Stomach smooth muscle (tissue), 2 donors: ENCODE results near the gene TPM4.
"Not testable (repeated sequence)": the region's sequence is repeated elsewhere in the genome, so short reads cannot be mapped to it uniquely, and the experiment has no call there.

ENCODE experiments used
- H3K27ac ChIP-seq: one replicate; pipeline ENCODE4 v1.7.0; 2013; ENCODE audit warnings: mild to moderate bottlenecking, low read length, inconsistent platforms
- H3K27me3 ChIP-seq, 2 donors: one replicate each; pipeline ENCODE4 v1.7.0; 2013; ENCODE audit warnings: low read length in 2 of 2; ENCODE audit not compliant: insufficient read depth in 2 of 2, control insufficient read depth in 1 of 2
- H3K36me3 ChIP-seq, 2 donors: one replicate each; pipeline ENCODE4 v1.7.0; 2013; ENCODE audit warnings: low read length in 2 of 2; ENCODE audit not compliant: control insufficient read depth in 2 of 2, insufficient read depth in 2 of 2
- H3K4me1 ChIP-seq: one replicate; pipeline ENCODE4 v1.7.0; 2013; ENCODE audit warnings: low read length; ENCODE audit not compliant: control insufficient read depth, insufficient read depth
- H3K4me3 ChIP-seq, 2 donors: one replicate each; pipeline ENCODE4 v1.7.0; 2013; ENCODE audit warnings: low read length in 2 of 2
- H3K9ac ChIP-seq, 2 donors: one replicate each; pipeline ENCODE4 v1.7.0; 2013; ENCODE audit warnings: low read length in 2 of 2, mild to moderate bottlenecking in 1 of 2
- H3K9me3 ChIP-seq, 2 donors: one replicate each; pipeline ENCODE4 v1.7.0; 2013; ENCODE audit warnings: low read length in 2 of 2; ENCODE audit not compliant: control insufficient read depth in 2 of 2
- donor health status: healthy.
- donor health status: Pancreatic carcinoma.

TPM4 gene

DNA sequence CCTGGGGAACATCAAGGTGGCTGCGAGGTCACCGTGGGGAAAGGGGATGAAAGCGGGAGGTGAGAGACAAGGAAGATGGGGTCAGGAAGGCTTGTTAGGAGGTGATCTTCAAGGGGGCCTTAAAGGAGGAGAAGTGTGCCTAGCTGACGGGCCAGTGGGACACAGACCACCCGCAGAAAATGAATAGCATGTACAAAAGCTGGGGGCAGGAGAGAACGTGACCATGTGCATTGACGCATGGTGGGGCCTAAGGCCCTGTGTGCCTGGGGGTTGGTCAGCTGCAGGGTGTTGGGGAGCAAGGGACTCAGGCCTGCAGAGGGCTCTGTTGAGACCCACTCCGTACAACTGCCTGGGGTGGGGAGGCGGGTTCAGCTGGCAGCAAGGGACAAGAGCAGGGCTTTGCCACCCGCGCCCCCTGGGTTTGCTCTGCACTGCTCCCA is 41.3 kb downstream of the TPM4 start:
- H3K27me3 ChIP-seq, result no peaks in the 10 kb centered on the region
- peaks cover 12% of the 10 kb centered on the region for H3K4me1 ChIP-seq
- H3K36me3 ChIP-seq, result peaks cover 25 to 32% of the 10 kb centered on the region in 2 donors
- no peak overlapping the region for H3K27ac ChIP-seq
- H3K9ac ChIP-seq, result no peak overlapping the region
- no peaks in the 10 kb centered on the region for H3K9me3 ChIP-seq
- H3K4me3 ChIP-seq, result no peak overlapping the region

DNA sequence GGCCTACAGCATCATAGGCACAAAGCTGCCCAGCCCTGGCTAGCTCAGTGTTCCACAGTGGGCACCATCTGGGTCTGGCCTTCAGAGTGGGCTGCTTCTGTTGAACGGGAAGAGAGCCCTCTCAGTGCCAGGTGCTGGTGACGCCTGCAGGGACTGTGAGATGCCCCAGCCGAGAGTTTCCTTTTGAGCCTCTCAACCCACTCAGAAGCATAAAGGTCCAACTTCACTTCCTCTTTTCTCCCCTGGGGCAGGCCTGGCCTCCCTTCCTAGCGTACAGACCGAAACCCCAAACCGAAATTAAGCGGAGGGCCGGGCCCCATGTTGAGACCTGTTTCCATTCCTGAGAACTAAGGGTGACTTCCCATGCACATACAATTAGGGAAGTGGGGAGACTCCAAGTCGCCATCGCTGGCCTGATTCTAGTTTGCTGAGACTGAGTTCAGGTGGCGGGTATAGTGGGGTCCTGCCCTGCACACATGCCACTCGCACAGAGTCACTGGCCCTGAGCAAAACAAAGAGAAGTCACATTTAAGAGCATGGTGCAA is 42.3 kb downstream of the TPM4 start:
- no peaks in the 10 kb centered on the region for H3K9me3 ChIP-seq
- H3K36me3 ChIP-seq, result peaks cover 31 to 35% of the 10 kb centered on the region in 2 donors
- H3K9ac ChIP-seq, result no peak overlapping the region
- no peaks in the 10 kb centered on the region for H3K27me3 ChIP-seq
- no peak overlapping the region for H3K27ac ChIP-seq
- H3K4me1 ChIP-seq, result peaks cover 8% of the 10 kb centered on the region
- H3K4me3 ChIP-seq, result no peak overlapping the region

- not testable (repeated sequence) for H3K27me3 ChIP-seq, H3K4me3 ChIP-seq, H3K9me3 ChIP-seq, H3K9ac ChIP-seq, H3K4me1 ChIP-seq, H3K27ac ChIP-seq
- H3K36me3 ChIP-seq, result peaks cover 31 to 42% of the 10 kb centered on the region in 2 donors
These were observed 43.0 kb downstream of the TPM4 start for GRCh38 chr19:16119075-16119857.

DNA sequence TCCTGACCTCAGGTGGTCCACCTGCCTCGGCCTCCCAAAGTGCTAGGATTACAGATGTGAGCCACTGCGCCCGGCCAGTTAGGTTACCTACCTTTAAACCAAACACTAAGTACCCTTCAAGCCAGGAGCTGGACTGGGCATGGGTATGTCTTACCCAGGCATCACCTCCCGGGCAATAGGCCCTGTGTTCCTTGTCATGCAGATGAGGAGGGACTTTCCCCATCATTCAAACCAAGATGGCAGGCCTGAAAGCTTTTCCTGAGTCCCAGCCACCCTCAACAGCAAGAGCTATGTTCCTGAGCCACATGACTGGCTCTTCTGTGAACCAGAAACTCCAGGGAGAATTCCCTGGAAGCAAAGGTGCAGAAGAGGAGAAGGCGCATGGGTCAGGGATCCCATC is 44.8 kb downstream of the TPM4 start:
- Histone ChIP-seq H3K27me3 (no peaks in the 10 kb centered on the region), H3K4me3 (no peak overlapping the region), H3K36me3 (peaks cover 39 to 53% of the 10 kb centered on the region in 2 donors), H3K9ac (no peak overlapping the region), H3K27ac (no peak overlapping the region), H3K9me3 (no peaks in the 10 kb centered on the region), H3K4me1 (no peaks in the 10 kb centered on the region)

DNA sequence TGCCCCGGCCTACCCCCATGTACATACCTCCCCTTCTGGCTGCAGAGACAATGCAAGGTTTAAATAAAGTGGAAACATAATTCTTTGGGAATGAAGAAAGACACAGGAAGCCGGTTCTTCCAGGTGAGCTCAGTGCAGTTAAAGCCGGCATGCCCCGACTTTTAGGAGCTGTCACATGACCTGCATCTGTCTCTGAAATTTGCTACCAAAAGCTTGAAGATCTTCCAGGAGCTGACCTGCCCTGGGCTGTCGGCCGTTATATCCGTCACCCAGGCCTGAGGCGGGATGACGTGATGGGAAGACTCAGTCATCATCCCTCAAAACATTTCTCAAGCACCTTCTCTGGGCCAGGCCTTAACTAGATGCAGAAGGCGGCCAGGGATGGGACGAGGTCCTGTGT is 45.7 kb downstream of the TPM4 start:
- Histone ChIP-seq H3K36me3 (peaks cover 45 to 58% of the 10 kb centered on the region in 2 donors), H3K4me3 (no peak overlapping the region), H3K9me3 (no peaks in the 10 kb centered on the region), H3K9ac (no peak overlapping the region), H3K27me3 (no peaks in the 10 kb centered on the region), H3K27ac (no peak overlapping the region), H3K4me1 (no peaks in the 10 kb centered on the region)

DNA sequence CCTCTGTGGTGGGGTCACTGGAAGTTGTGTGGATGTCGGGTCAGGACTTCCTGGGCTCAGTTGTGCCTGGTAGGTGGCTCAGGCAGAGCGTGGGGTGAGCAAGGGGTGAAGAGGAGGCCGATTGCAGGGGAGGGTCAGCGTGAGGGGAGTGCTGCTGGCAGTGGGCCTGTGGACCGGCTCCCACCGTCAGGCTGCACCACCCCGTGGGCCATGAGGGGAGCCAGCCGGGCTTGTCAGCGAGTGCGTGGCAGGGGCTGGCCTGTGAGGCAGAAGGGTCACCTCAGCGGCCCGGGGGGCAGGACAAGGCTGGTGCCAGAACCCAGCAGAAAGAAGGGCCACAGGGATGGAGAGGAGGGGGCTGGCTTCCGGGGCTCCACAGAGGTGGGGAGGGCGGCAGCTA is 48.7 kb downstream of the TPM4 start:
- H3K27ac ChIP-seq, result no peak overlapping the region
- no peaks in the 10 kb centered on the region for H3K4me1 ChIP-seq
- peaks cover 57 to 74% of the 10 kb centered on the region in 2 donors for H3K36me3 ChIP-seq
- H3K4me3 ChIP-seq, result no peak overlapping the region
- H3K27me3 ChIP-seq, result no peaks in the 10 kb centered on the region
- no peaks in the 10 kb centered on the region for H3K9me3 ChIP-seq
- H3K9ac ChIP-seq, result no peak overlapping the region

- Histone ChIP-seq H3K27ac (no peak overlapping the region), H3K9me3 (no peaks in the 10 kb centered on the region), H3K36me3 (peaks cover 60 to 78% of the 10 kb centered on the region in 2 donors), H3K9ac (no peak overlapping the region), H3K4me1 (no peaks in the 10 kb centered on the region), H3K4me3 (no peak overlapping the region), H3K27me3 (no peaks in the 10 kb centered on the region)
These were observed 49.6 kb downstream of the TPM4 start for GRCh38 chr19:16125737-16126495.

DNA sequence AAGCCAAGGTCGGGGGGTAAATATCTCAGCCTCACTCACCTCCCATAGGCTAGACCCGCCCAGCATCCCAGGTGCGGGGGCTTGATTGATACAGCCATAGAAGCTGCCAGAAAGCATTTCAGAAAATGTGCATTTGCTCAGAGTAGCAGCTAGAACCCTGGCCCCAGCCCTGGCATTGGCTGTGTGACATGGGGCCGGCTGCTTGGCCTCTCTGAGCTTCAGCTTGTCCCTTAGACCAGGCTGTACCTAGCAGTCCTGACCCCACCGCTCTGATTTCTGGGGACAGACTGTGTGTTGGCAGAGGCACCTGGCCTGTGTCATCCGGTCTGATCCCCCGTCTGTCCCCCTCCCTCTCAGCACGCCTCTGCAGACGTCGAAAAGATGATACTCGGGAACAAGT is 50.8 kb downstream of the TPM4 start:
- no peak overlapping the region for H3K27ac ChIP-seq
- H3K9ac ChIP-seq, result no peak overlapping the region
- H3K36me3 ChIP-seq, result peaks cover 54 to 75% of the 10 kb centered on the region in 2 donors
- no peak overlapping the region for H3K4me3 ChIP-seq
- no peaks in the 10 kb centered on the region for H3K4me1 ChIP-seq
- H3K9me3 ChIP-seq, result no peaks in the 10 kb centered on the region
- no peaks in the 10 kb centered on the region for H3K27me3 ChIP-seq

DNA sequence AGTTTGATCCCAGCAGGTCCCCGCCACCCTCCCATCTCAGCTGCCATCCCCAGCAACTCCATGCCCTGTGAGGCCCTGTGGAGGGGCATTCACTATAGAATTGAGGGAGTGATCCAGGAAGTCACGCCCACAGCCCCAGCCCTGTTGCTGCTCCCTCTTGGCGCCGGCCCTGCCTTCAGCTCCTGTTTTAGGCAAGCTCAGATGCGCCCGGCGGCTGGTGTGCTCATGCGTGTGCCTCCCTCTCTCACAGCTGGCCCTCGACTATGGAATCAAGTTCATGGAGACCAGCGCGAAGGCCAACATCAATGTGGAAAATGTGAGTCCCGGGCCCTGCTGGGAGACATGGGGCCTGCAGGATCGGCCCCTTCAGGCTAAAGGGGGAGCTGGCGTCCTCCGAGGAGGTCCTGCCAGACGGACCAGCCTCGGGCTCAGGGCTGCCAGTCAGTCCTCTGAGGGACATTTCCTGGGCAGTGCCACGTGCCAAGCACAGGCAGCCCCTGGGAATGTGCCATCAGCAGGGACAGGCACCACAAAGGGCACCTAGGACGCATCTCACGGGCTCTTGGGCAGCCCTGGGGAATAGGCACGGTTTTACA is 51.6 kb downstream of the TPM4 start:
- Histone ChIP-seq H3K9me3 (no peaks in the 10 kb centered on the region), H3K4me3 (no peak overlapping the region), H3K27me3 (no peaks in the 10 kb centered on the region), H3K27ac (no peak overlapping the region), H3K4me1 (no peaks in the 10 kb centered on the region), H3K36me3 (peaks cover 54 to 77% of the 10 kb centered on the region in 2 donors), H3K9ac (no peak overlapping the region)

- Histone ChIP-seq H3K27ac (no peak overlapping the region), H3K27me3 (no peaks in the 10 kb centered on the region), H3K4me1 (no peaks in the 10 kb centered on the region), H3K4me3 (no peak overlapping the region), H3K9ac (no peak overlapping the region), H3K36me3 (peaks cover 47 to 61% of the 10 kb centered on the region in 2 donors), H3K9me3 (no peaks in the 10 kb centered on the region)
These were observed 55.4 kb downstream of the TPM4 start for GRCh38 chr19:16131648-16132047.
